Fibroblast of gingiva (primary cell): ENCODE results near the gene DTX1.

Experiments used
- DNase-seq: peaks from one replicate; pipeline ENCODE4 v3.0.0-alpha.2; 2011; ENCODE audit warnings: low read depth

Gene DTX1

GRCh38 chr12:113055594-113056380, 743 bp upstream of the DTX1 start:
- DNase-seq: no peak

GRCh38 chr12:113056381-113056630, 224 bp upstream of the DTX1 start:
- no peak for DNase-seq

GRCh38 chr12:113057565-113058485, 1.3 kb downstream of the DTX1 start:
- DNase-seq: no peak

- DNase-seq: no peak
These were observed 2.0 kb downstream of the DTX1 start for GRCh38 chr12:113058553-113058952.

GRCh38 chr12:113059071-113059595, 2.6 kb downstream of the DTX1 start:
- DNase-seq: no peak

- DNase-seq: no peak
These were observed 3.9 kb downstream of the DTX1 start for GRCh38 chr12:113060336-113060960.

GRCh38 chr12:113061061-113061694, 4.6 kb downstream of the DTX1 start:
- no peak for DNase-seq

- DNase-seq: no peak
These were observed 6.2 kb downstream of the DTX1 start for GRCh38 chr12:113062502-113063395.

- no peak for DNase-seq
These were observed 7.1 kb downstream of the DTX1 start for GRCh38 chr12:113063396-113064350.

- DNase-seq: no peak
These were observed 8.0 kb downstream of the DTX1 start for GRCh38 chr12:113064395-113065125.

GRCh38 chr12:113065126-113066007, 8.8 kb downstream of the DTX1 start:
- DNase-seq: no peak

- DNase-seq: no peak
These were observed 10.4 kb downstream of the DTX1 start for GRCh38 chr12:113066813-113067400.

GRCh38 chr12:113067987-113068935, 11.7 kb downstream of the DTX1 start:
- DNase-seq: no peak

GRCh38 chr12:113069149-113069548, 12.6 kb downstream of the DTX1 start:
- no peak for DNase-seq

- no peak for DNase-seq
These were observed 13.2 kb downstream of the DTX1 start for GRCh38 chr12:113069751-113070116.

GRCh38 chr12:113070117-113070906, 13.8 kb downstream of the DTX1 start:
- DNase-seq: no peak
